HG03045 (cell line): Measurements from ENCODE around the gene RNASE12.
"Not testable (repeated sequence)": the region's sequence is repeated elsewhere in the genome, so short reads cannot be mapped to it uniquely, and the experiment has no call there.

Experiments
- ATAC-seq: cut with Tn5 transposase; IDR thresholded peaks from one replicate; pipeline ENCODE4 v1.9.1; 2021; ENCODE audit warnings: mild to moderate bottlenecking, moderate library complexity; ENCODE audit not compliant: unreplicated experiment

RNASE12 gene

GRCh38 chr14:20591235-20591634, at the start of gene RNASE12:
Gene RNASE12 (minus strand): TSS chr14:20591376. CDS start chr14:20590723, 653 bp downstream.
- no peak for ATAC-seq

- ATAC-seq: no peak
Measured at GRCh38 chr14:20632831-20633691, 41.9 kb upstream of the RNASE12 start.

DNA sequence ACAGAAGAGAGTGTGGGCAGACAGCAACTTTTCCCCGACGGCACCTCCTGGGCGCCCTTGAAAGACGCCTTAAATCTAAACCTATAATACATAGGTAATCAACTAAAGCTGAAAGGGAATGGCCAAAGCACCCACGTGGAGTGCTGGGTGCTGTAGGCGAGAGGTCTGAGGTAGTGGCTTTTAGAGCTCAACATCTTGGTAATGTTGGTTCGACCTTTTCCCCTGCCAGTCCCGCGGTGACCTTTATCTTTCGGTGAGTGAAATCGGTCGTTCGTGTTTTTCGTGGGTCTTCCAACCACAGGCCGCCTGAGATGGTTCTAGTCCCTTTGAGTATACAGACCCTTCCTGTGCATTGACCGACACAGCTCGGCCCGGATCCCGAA, 41.3 kb upstream of the RNASE12 start:
- ATAC-seq: no peak

DNA sequence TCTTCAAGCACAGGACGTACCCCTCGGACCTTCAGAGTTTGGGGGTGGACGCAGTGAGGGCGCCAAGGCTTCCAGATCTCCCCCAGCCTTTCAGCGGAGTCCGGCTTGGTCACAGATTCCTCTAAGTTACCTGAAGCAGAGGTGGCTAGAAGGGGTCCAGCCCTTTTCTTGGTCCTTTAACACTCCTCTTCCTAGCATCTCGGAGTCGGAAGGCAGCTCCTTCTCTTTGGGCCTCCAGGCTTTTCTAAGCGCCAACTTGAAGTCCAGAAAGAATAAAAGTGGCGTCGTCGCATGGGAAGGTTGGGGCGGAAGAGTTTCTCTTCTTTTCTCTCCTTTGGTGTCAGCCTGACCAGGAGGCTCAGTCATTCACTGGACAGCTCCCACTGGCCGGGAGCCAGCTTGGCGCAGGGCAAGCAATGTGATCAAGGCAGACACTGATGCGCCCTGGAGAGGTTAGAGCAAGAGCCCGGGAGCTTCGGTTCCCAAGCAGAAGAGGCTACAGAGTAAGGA, 40.8 kb upstream of the RNASE12 start:
- ATAC-seq: no peak

- no peak for ATAC-seq
Measured at GRCh38 chr14:20631023-20631879, 40.1 kb upstream of the RNASE12 start.

DNA sequence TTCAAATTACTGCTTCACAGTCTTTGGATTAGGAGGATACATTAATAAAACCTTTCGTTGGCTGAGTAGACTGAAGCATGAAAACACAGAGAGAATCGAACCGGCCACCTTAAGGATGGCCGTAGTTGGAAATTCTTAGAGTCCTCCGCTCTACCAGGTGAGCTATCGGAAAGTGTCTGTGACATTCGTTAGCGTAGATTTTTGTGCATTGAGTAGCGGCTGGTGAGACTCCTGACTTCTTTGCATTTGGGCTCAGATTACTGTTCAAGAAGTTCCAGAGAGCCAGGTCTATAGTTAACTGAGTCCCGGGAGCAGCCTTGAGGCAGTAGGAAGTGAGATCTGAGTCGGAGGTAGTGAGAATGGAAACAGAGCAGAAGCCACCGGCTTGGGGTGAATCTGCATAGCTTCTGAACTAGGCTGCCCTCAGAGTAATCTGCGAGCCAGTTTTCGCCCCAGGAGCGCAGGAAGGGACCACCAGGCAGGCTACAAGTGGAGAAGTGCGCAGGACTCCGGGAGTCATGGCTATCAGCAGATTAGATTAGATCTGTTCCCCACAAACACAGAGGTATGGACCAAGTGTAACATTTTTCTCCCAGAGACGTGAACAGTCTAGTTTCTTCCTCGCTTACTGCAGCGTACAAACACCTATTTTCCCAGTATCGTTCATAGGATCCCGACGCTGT, 39.3 kb upstream of the RNASE12 start:
- no peak for ATAC-seq

DNA sequence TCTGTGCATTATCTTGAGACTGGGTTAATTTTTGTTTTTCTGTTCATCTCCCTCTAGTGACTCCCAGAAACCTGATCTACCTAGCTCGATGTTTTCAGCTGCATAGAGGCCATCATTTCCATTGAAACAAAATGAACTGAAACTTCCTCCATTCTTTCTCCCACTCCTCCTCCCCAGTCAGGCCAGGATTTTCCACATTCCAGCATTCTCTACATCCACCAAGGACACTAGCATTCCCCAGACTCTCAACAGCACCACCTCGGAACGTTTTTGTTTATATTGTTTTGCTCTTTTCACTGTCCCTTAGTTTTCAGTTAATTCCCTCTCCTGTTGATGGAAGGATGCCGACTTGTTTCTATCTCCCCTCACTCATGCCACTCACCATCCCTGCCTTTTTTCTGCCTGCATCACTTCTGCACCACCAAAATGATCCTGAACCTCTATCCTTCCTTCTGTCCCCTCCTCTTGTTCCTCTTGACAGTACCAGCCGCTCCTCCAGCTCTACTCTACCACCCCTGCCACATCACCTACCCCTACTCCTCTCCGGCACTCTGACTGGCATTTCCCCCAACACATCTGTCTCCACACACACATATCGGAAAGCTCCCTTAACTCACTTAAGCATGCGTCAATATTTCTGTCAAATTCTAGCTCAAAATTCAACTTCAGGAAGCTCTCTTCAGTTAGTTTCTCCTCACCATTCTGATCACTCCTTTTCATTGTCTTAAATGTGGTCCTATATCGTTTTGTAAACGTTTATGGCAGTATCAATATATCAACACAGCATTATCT, 37.1 kb upstream of the RNASE12 start:
- no peak for ATAC-seq

GRCh38 chr14:20627346-20628027, 36.3 kb upstream of the RNASE12 start:
- no peak for ATAC-seq

DNA sequence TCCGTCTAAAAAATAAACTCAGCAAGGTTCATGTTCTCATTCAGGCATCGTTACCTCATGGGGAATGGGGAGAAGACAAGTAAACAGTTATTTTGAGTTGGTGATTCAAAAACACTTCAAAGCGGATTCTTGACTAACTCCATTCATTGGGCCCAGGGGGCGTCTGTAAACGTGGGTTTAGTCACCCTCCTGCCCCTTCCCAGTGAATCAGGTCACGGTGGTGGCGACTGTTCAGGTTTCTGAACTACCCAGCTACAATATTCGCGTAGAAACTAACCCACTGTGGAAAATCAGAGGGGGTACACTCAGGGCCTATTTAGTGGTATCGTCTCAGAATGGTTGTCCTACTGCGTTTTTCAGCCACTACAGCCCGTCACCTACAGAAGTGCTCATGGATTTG, 35.1 kb upstream of the RNASE12 start:
- no peak for ATAC-seq

DNA sequence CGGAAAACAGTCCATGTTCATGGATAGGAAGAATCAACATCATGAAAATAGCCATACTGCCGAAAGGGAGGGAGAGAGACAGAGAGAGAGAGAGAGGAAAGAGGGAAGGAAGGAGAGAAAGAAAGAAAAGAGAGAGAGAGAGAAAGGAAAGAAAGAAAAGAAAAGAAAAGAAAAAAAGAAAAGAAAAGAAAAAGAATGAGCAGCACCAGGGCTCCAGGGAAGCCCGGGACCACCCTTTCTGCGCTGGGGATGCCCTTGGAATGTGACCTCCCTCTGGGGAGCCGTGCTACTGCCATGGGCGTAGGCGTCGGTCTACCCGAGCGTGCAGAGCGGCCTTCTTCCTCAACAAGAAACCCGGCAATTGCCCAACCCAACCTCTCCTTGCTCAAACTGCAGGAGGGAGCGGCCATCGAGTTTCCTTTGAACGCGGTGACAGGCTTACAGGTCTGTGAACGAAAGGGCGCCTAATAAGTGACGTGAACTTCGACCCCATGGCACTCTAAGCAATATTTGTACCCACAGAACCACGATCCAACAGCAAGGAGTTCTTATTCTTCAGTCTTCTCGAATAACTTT, 33.4 kb upstream of the RNASE12 start:
- no peak for ATAC-seq

DNA sequence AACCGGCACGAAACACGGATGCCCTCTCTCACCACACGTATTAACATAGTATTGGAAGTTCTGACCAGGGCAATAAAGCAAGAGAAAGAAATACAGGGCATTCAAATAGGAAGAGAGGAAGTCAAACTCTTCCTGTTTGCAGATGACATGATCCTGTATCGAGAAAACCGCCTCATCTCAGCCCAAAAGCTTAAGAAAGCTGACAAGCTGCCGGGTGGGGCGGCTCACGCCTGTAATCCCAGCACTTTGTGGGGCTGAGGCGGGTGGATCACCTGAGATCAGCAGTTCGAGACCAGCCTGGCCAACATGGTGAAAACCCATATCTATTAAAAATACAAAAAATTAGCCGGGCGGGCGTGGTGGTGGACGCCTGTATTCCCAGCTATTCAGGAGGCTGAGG, 32.6 kb upstream of the RNASE12 start:
- ATAC-seq: no peak

DNA sequence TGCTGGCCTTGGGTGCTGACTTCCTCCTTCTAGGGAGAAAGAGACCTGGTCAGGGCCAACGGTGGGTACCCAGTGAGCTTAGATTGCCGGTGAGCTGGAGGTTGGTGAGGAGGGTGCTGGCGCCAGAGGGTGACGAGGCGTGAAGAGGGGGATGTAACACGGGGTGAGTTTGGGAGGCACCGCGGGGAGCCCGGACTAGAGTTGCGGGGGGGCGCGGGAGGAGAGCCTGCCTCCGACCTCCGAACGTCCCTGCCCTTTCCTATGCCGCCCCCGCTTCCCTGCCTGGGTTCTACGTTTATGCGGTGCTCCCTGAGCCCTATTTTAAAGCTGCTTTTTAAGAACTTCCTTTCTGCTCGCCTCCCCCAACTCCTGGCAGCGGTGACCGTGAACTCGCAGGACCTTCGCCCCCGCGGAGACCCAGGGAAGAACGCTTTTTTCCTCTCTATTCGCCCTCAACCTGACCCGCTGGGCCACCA, 31.7 kb upstream of the RNASE12 start:
- ATAC-seq: no peak

DNA sequence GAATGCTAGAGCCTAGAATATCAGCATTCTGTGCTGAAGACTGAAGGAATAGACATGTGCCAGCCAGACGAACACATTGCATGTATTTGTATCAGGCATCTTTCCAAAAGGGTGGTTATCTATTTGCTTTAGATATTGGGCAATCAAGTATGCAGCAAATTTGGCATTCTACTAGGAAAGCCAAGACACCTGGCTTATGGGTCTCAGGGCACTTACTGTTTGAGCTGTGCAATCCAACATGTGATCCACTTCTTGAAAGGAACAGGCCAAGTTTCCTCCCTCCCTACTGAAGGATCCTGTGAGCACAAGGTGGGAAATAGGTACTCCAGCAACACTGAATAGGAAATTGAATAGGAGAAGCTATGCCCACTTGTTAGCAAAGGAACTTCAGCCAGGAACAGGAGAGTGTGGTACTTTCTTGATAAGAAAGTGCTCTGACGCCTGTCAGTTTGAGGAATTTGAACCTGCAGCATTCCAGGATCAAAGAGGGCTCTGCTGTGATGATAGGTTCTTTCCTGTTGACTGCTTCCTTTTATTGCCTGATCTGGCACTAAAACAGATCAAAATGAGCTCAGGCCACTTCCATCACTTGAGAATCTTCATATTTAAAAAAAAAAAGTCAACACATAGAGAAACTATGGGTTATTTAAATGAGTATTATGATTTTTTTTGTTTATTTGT, 29.8 kb upstream of the RNASE12 start:
- no peak for ATAC-seq

DNA sequence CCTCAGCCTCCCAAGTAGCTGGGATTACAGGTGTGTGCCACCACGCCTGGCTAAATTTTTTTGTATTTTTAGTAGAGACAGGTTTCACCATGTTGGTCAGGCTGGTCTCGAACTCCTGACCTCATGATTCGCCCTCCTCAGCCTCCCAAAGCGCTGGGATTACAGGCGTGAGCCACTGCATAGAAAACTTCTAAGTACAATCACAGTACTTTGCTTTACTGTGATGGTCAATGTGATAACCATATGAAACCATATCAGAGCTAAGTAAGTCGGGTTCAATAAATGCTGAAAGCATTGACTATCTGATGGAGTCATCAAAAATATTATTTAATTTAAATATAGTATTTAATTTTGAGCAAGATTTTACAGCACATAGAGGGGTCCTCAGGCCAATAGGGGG, 28.5 kb upstream of the RNASE12 start:
- ATAC-seq: not testable (repeated sequence)

GRCh38 chr14:20618271-20618749, 27.1 kb upstream of the RNASE12 start:
- ATAC-seq: no peak

GRCh38 chr14:20617138-20618003, 26.2 kb upstream of the RNASE12 start:
- ATAC-seq: no peak

- ATAC-seq: no peak
Measured at GRCh38 chr14:20615996-20616395, 24.8 kb upstream of the RNASE12 start.
